Mesothelial cell of epicardium (in vitro differentiated cells): ENCODE data around the gene CLIP2. TPM values are rescaled to one million over a fixed set of nuclear protein-coding genes. Genes with fewer than 3 reads are reported as not detected.

ENCODE experiments used
- DNase-seq, 2 experiments: peaks; one replicate each; pipeline ENCODE4 v3.0.0; 2021; ENCODE audit warnings: low spot score in 2 of 2; ENCODE audit not compliant: unreplicated experiment in 2 of 2
- H3K27ac Mint-ChIP-seq: 2 replicates; pipeline ENCODE4 v1.8.0; 2021; ENCODE audit warnings: mixed read lengths
- H3K27me3 Mint-ChIP-seq: 2 replicates; pipeline ENCODE4 v1.8.0; 2021; ENCODE audit warnings: low read depth, mixed read lengths
- H3K36me3 Mint-ChIP-seq: 2 replicates; pipeline ENCODE4 v1.8.0; 2021; ENCODE audit warnings: mixed read lengths
- H3K4me1 Mint-ChIP-seq: 2 replicates; pipeline ENCODE4 v1.8.0; 2021; ENCODE audit warnings: mixed read lengths
- H3K4me3 Mint-ChIP-seq: 2 replicates; pipeline ENCODE4 v1.8.0; 2021; ENCODE audit warnings: mild to moderate bottlenecking, moderate library complexity, mixed read lengths
- H3K9me3 Mint-ChIP-seq: 2 replicates; pipeline ENCODE4 v1.8.0; 2021; ENCODE audit warnings: mixed read lengths
- CTCF ChIP-seq: fragments of 200-600 bp; sonication (generic); IDR thresholded peaks from one replicate; pipeline ENCODE4 v1.5.0; 2021; ENCODE audit warnings: antibody characterized with exemption; ENCODE audit not compliant: unreplicated experiment
- total RNA-seq: library from RNA; stranded (reverse); gene quantifications from 3 replicates; pipeline ENCODE4 v1.2.1, GENCODE V29; 2021

Gene CLIP2
- total RNA-seq, 1 donor from 2014 or later = 40.2 TPM

GRCh38 chr7:74256491-74257408 lies 32.5 kb upstream of the CLIP2 start:
- TF ChIP-seq CTCF = no peak
- Mint-ChIP-seq H3K27ac (peak overlapping the region; percentile 19), H3K27me3 (no peaks in the 10 kb centered on the region), H3K36me3 (peaks cover 5% of the 10 kb centered on the region), H3K4me1 (peaks cover 16% of the 10 kb centered on the region), H3K9me3 (no peaks in the 10 kb centered on the region), H3K4me3 (peak overlapping the region; percentile 95)
- DNase-seq = no peak

GRCh38 chr7:74258639-74259038 lies 30.6 kb upstream of the CLIP2 start:
- peaks cover 10% of the 10 kb centered on the region for H3K4me1 Mint-ChIP-seq
- H3K27ac Mint-ChIP-seq = no peak overlapping the region
- DNase-seq = no peak
- H3K36me3 Mint-ChIP-seq = peaks cover 1% of the 10 kb centered on the region
- no peaks in the 10 kb centered on the region for H3K9me3 Mint-ChIP-seq
- TF ChIP-seq CTCF = no peak
- no peak overlapping the region for H3K4me3 Mint-ChIP-seq
- H3K27me3 Mint-ChIP-seq = no peaks in the 10 kb centered on the region

GRCh38 chr7:74262639-74263398 lies 26.4 kb upstream of the CLIP2 start:
- DNase-seq = no peak
- H3K4me1 Mint-ChIP-seq = no peaks in the 10 kb centered on the region
- H3K4me3 Mint-ChIP-seq = no peak overlapping the region

GRCh38 chr7:74263399-74264120 lies 25.6 kb upstream of the CLIP2 start:
- H3K4me1 Mint-ChIP-seq = peaks cover 5% of the 10 kb centered on the region
- no peak overlapping the region for H3K27ac Mint-ChIP-seq
- no peak for DNase-seq
- H3K4me3 Mint-ChIP-seq = no peak overlapping the region
- H3K27me3 Mint-ChIP-seq = no peaks in the 10 kb centered on the region
- no peaks in the 10 kb centered on the region for H3K36me3 Mint-ChIP-seq
- H3K9me3 Mint-ChIP-seq = no peaks in the 10 kb centered on the region
- TF ChIP-seq CTCF = no peak

More at GRCh38 chr7:74262639-74263398, 26.4 kb upstream of the CLIP2 start:
- Mint-ChIP-seq H3K27me3 (no peaks in the 10 kb centered on the region), H3K9me3 (no peaks in the 10 kb centered on the region), H3K27ac (no peak overlapping the region), H3K36me3 (no peaks in the 10 kb centered on the region)
- TF ChIP-seq CTCF = no peak

- Mint-ChIP-seq H3K4me3 (no peak overlapping the region), H3K4me1 (peaks cover 7% of the 10 kb centered on the region), H3K9me3 (no peaks in the 10 kb centered on the region), H3K27me3 (no peaks in the 10 kb centered on the region), H3K36me3 (no peaks in the 10 kb centered on the region), H3K27ac (no peak overlapping the region)
- TF ChIP-seq CTCF = no peak
- DNase-seq = no peak
Measured at GRCh38 chr7:74266191-74266963, 22.8 kb upstream of the CLIP2 start.
